OCI-LY1 (cell line): ENCODE data around the gene MLH3.

Experiments used
- CTCF ChIP-seq: fragments of 200-600 bp; sonication (generic), shearing (Covaris generic); IDR thresholded peaks from 2 replicates; pipeline ENCODE4 v1.5.1; 2017; ENCODE audit warnings: mild to moderate bottlenecking, antibody characterized with exemption, low read length, moderate library complexity, mixed read lengths
- EZH2 ChIP-seq: fragments of 200-600 bp; sonication (generic), shearing (Covaris generic); IDR thresholded peaks from 2 replicates; pipeline ENCODE4 v1.8.0; 2017; ENCODE audit warnings: borderline replicate concordance, mixed run types, mild to moderate bottlenecking, antibody characterized with exemption, low read length, moderate library complexity, mixed read lengths

- no peak for TF ChIP-seq CTCF
- TF ChIP-seq EZH2 = no peak
Observed at GRCh38 chr14:75025082-75025481, 26.2 kb downstream of the MLH3 start.
